Measurements from ENCODE around the gene CMC2.

- no peak for TF ChIP-seq CTCF (IDR thresholded peaks at IDR 0.05; ENCODE audit: insufficient read depth, low read depth, low read length)
- no peak for TF ChIP-seq EZH2 (IDR thresholded peaks at IDR 0.05; ENCODE audit: insufficient read depth, low read length)
These were observed 6.3 kb upstream of the CMC2 start for GRCh38 chr16:81012974-81013373.
